GM19099 (cell line): ENCODE results near the gene SIGMAR1.

ENCODE experiments used
- POLR2A ChIP-seq: IDR thresholded peaks from 3 replicates; pipeline ENCODE4 v1.6.1; 2011; ENCODE audit warnings: low read depth; ENCODE audit not compliant: insufficient read length; ENCODE audit errors: extremely low read depth

The SIGMAR1 gene

GRCh38 chr9:34606905-34607304, 30.7 kb downstream of the SIGMAR1 start:
- no peak for TF ChIP-seq POLR2A

- TF ChIP-seq POLR2A, result no peak
Measured at GRCh38 chr9:34606190-34606589, 31.4 kb downstream of the SIGMAR1 start.

GRCh38 chr9:34603610-34604231, 33.9 kb downstream of the SIGMAR1 start:
- no peak for TF ChIP-seq POLR2A

- no peak for TF ChIP-seq POLR2A
Measured at GRCh38 chr9:34601937-34602573, 35.5 kb downstream of the SIGMAR1 start.

- TF ChIP-seq POLR2A, result no peak
Measured at GRCh38 chr9:34600908-34601307, 36.7 kb downstream of the SIGMAR1 start.

GRCh38 chr9:34599546-34599945, 38.0 kb downstream of the SIGMAR1 start:
- TF ChIP-seq POLR2A, result no peak

GRCh38 chr9:34594177-34594576, 43.4 kb downstream of the SIGMAR1 start:
- TF ChIP-seq POLR2A, result no peak

- TF ChIP-seq POLR2A, result no peak
Measured at GRCh38 chr9:34592895-34593601, 44.5 kb downstream of the SIGMAR1 start.

- no peak for TF ChIP-seq POLR2A
Measured at GRCh38 chr9:34591917-34592866, 45.4 kb downstream of the SIGMAR1 start.

- TF ChIP-seq POLR2A, result no peak
Measured at GRCh38 chr9:34591248-34591916, 46.2 kb downstream of the SIGMAR1 start.

GRCh38 chr9:34590381-34591247, 47.0 kb downstream of the SIGMAR1 start:
- TF ChIP-seq POLR2A, result no peak

- TF ChIP-seq POLR2A, result no peak
Measured at GRCh38 chr9:34589636-34590380, 47.8 kb downstream of the SIGMAR1 start, which contains the start of gene CNTFR. CNTFR (minus strand) TSS chr9:34589724; CDS start chr9:34568981, 20,743 bp downstream.
